Mesenchymal stem cell (in vitro differentiated cells and primary cell): ENCODE results near the gene PIAS2.

Source experiments
- DNase-seq: peaks from one replicate; pipeline ENCODE4 v3.0.0-alpha.2; 2013
- H2AFZ ChIP-seq: one replicate; pipeline ENCODE4 v1.6.1; 2013; ENCODE audit warnings: low read depth, mild to moderate bottlenecking, control low read depth, inconsistent platforms, low read length, moderate library complexity
- H2AK5ac ChIP-seq: 2 replicates; pipeline ENCODE4 v1.6.1; 2013; ENCODE audit warnings: low read length, moderate library complexity, mild to moderate bottlenecking, inconsistent platforms; ENCODE audit not compliant: severe bottlenecking
- H2BK120ac ChIP-seq: one replicate; pipeline ENCODE4 v1.6.1; 2013; ENCODE audit warnings: low read depth, mild to moderate bottlenecking, inconsistent platforms, low read length, moderate library complexity
- H2BK12ac ChIP-seq, 2 experiments: one replicate each; pipeline ENCODE4 v1.6.1; 2013; ENCODE audit warnings: inconsistent platforms in 2 of 2, low read length in 2 of 2, mild to moderate bottlenecking in 2 of 2, moderate library complexity in 2 of 2, control low read depth in 1 of 2
- H2BK15ac ChIP-seq: one replicate; pipeline ENCODE4 v1.6.1; 2013; ENCODE audit warnings: mild to moderate bottlenecking, low read depth, inconsistent platforms; ENCODE audit not compliant: poor library complexity, severe bottlenecking
- H2BK5ac ChIP-seq: 2 replicates; pipeline ENCODE4 v1.6.1; 2013; ENCODE audit warnings: low read depth, mild to moderate bottlenecking, low read length, control low read depth, inconsistent platforms; ENCODE audit not compliant: poor library complexity, severe bottlenecking
- H3K14ac ChIP-seq, 2 experiments: one replicate each; pipeline ENCODE4 v1.6.1; 2013; ENCODE audit warnings: inconsistent platforms in 2 of 2, low read length in 2 of 2, control low read depth in 1 of 2, mild to moderate bottlenecking in 1 of 2, moderate library complexity in 1 of 2
- H3K18ac ChIP-seq, 2 experiments: one replicate each; pipeline ENCODE4 v1.6.1; 2013; ENCODE audit warnings: inconsistent platforms in 2 of 2, low read length in 2 of 2, control low read depth in 1 of 2, low read depth in 1 of 2, mild to moderate bottlenecking in 1 of 2
- H3K23ac ChIP-seq, 2 experiments: one replicate each; pipeline ENCODE4 v1.6.1; 2013; ENCODE audit warnings: inconsistent platforms in 2 of 2, low read length in 2 of 2, mild to moderate bottlenecking in 2 of 2, moderate library complexity in 2 of 2, control low read depth in 1 of 2
- H3K27ac ChIP-seq: 2 replicates; pipeline ENCODE4 v1.5.1; 2013; ENCODE audit warnings: mild to moderate bottlenecking, moderate library complexity, low read length, control low read depth, inconsistent platforms; ENCODE audit not compliant: poor library complexity, severe bottlenecking
- H3K27me3 ChIP-seq, 2 experiments: 2 replicates each; pipeline versions ENCODE4 v1.6.1 to v1.7.0; 2013; ENCODE audit warnings: low read length in 2 of 2, mild to moderate bottlenecking in 2 of 2, moderate library complexity in 2 of 2, control low read depth in 1 of 2, inconsistent platforms in 1 of 2; ENCODE audit not compliant: control insufficient read depth in 1 of 2, insufficient read depth in 1 of 2
- H3K36me3 ChIP-seq, 2 experiments: 2 replicates each; pipeline versions ENCODE4 v1.6.1 to v1.7.0; 2013; ENCODE audit warnings: low read length in 2 of 2, control low read depth in 1 of 2, inconsistent platforms in 1 of 2, low read depth in 1 of 2, mild to moderate bottlenecking in 1 of 2; ENCODE audit not compliant: insufficient read depth in 2 of 2, control insufficient read depth in 1 of 2
- H3K4ac ChIP-seq, 2 experiments: one replicate each; pipeline ENCODE4 v1.6.1; 2013; ENCODE audit warnings: inconsistent platforms in 2 of 2, low read length in 2 of 2, mild to moderate bottlenecking in 2 of 2, moderate library complexity in 2 of 2, control low read depth in 1 of 2, low read depth in 1 of 2
- H3K4me1 ChIP-seq: 2 replicates; pipeline ENCODE4 v1.6.1; 2013; ENCODE audit warnings: low read depth, low read length, control low read depth; ENCODE audit not compliant: control insufficient read depth, insufficient read depth
- H3K4me2 ChIP-seq: 2 replicates; pipeline ENCODE4 v1.6.1; 2013; ENCODE audit warnings: low read length, mild to moderate bottlenecking, inconsistent platforms; ENCODE audit not compliant: poor library complexity, severe bottlenecking
- H3K4me3 ChIP-seq, 2 experiments: 2 replicates each; pipeline versions ENCODE4 v1.5.1 to v1.7.0; 2013; ENCODE audit warnings: low read length in 2 of 2, mild to moderate bottlenecking in 2 of 2, control low read depth in 1 of 2, low read depth in 1 of 2; ENCODE audit not compliant: insufficient read depth in 1 of 2
- H3K79me1 ChIP-seq: replicated peaks from 2 replicates; pipeline ENCODE4 v1.6.1; 2013; ENCODE audit warnings: mild to moderate bottlenecking, control low read depth, low read length, inconsistent platforms; ENCODE audit not compliant: poor library complexity, severe bottlenecking
- H3K9ac ChIP-seq: 2 replicates; pipeline ENCODE4 v1.7.0; 2013; ENCODE audit warnings: mild to moderate bottlenecking, low read length, moderate library complexity
- H3K9me3 ChIP-seq: 2 replicates; pipeline ENCODE4 v1.7.0; 2013; ENCODE audit warnings: mild to moderate bottlenecking, low read length; ENCODE audit not compliant: control insufficient read depth
- H4K8ac ChIP-seq: one replicate; pipeline ENCODE4 v1.6.1; 2013; ENCODE audit warnings: inconsistent platforms, mild to moderate bottlenecking, low read length, moderate library complexity
- H4K91ac ChIP-seq: one replicate; pipeline ENCODE4 v1.6.1; 2013; ENCODE audit warnings: mild to moderate bottlenecking, low read length, inconsistent platforms
- WGBS: methylation state at CpG from one replicate; pipeline ENCODE4 v1.1.7; 2013; ENCODE audit warnings: mixed read lengths; 5-methylcytosine and 5-hydroxymethylcytosine counted together

The PIAS2 gene

GRCh38 chr18:46761059-46761769 lies 156.1 kb downstream of the PIAS2 start:
- Histone ChIP-seq H4K8ac (no peak overlapping the region), H3K18ac (no peak overlapping the region), H3K36me3 (no peaks in the 10 kb centered on the region), H2AFZ (no peak overlapping the region), H3K4me2 (no peak overlapping the region), H3K79me1 (no peaks in the 10 kb centered on the region), H2BK15ac (no peak overlapping the region), H3K23ac (no peak overlapping the region), H3K14ac (no peak overlapping the region), H2BK120ac (no peak overlapping the region), H3K9ac (no peak overlapping the region), H3K4ac (no peak overlapping the region), H3K4me3 (no peak overlapping the region), H2BK5ac (no peak overlapping the region), H3K4me1 (peaks cover 15% of the 10 kb centered on the region), H2BK12ac (no peak overlapping the region), H2AK5ac (no peak overlapping the region), H3K9me3 (no peaks in the 10 kb centered on the region), H3K27me3 (peaks cover 58 to 68% of the 10 kb centered on the region in 2 experiments), H3K27ac (no peak overlapping the region), H4K91ac (no peak overlapping the region)
- WGBS = 57% methylated on average over 1 of the region's 2 CpGs
- DNase-seq = no peak

GRCh38 chr18:46759890-46760289 lies 157.4 kb downstream of the PIAS2 start:
- DNase-seq = no peak
- H3K79me1 ChIP-seq = no peaks in the 10 kb centered on the region
- no peaks in the 10 kb centered on the region for H3K9me3 ChIP-seq
- no peak overlapping the region for H3K18ac ChIP-seq
- no peak overlapping the region for H3K4ac ChIP-seq
- H3K4me3 ChIP-seq = no peak overlapping the region
- no peak overlapping the region for H3K27ac ChIP-seq
- H2AFZ ChIP-seq = no peak overlapping the region
- no peak overlapping the region for H3K9ac ChIP-seq
- no peak overlapping the region for H3K4me2 ChIP-seq
- H3K4me1 ChIP-seq = peaks cover 18% of the 10 kb centered on the region
- no peak overlapping the region for H3K23ac ChIP-seq
- H3K14ac ChIP-seq = no peak overlapping the region
- H2BK12ac ChIP-seq = no peak overlapping the region
- H2AK5ac ChIP-seq = no peak overlapping the region
- H2BK120ac ChIP-seq = no peak overlapping the region
- WGBS = 92% methylated on average over 6 of the region's 6 CpGs
- no peak overlapping the region for H2BK5ac ChIP-seq
- no peak overlapping the region for H4K8ac ChIP-seq
- no peak overlapping the region for H2BK15ac ChIP-seq
- H4K91ac ChIP-seq = no peak overlapping the region
- H3K36me3 ChIP-seq = no peaks in the 10 kb centered on the region
- peaks cover 68 to 76% of the 10 kb centered on the region in 2 experiments for H3K27me3 ChIP-seq

DNA sequence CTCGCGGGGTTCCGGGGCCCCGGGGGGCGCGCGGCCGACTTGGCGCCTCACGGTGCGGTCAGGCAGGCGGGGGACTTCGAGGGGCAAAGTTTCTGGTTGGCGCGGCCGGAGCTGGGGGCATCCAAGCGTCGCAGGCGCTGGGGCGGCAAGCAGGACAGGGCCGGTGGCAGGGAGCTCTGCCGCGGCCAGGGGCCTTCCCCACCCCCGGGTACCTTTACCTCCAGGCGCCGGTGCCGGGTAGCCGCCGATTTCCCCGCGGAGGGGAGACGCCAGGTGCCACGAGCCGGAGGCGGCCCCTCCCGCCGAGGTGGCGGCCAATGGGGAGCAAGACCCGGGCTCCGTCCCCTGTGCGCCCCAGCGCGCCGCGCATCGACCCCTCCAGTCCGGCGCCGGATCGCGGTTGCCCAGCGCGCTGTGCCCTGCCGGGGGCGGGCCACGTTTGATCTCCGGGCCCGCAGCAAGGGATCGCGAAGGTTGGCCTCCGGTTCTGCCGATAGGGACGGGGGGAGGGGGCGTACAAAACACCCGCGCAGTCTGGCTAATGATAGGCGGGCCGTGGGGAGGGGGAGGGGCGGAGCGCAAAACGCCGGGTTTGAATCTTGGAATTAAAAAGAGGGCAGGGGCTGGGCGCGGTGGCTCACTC lies 160.6 kb downstream of the PIAS2 start, which contains the start of gene ST8SIA5:
TSS of gene ST8SIA5 (minus strand) at position 495 of the 643 bp plus-strand sequence. CDS start 545 bp downstream, outside the sequence.
- Histone ChIP-seq H3K4me2 (peak within 1 kb of the TSS; percentile 58), H2BK15ac (no peak within 1 kb of the TSS), H2BK12ac (peak within 1 kb of the TSS in 1 of 2 experiments; percentile 30), H2AFZ (no peak within 1 kb of the TSS), H3K4ac (no peak within 1 kb of the TSS), H3K79me1 (no peaks in the 10 kb centered on the region), H4K91ac (peak within 1 kb of the TSS; percentile 74), H3K14ac (no peak within 1 kb of the TSS), H3K23ac (peak within 1 kb of the TSS in 1 of 2 experiments; percentile 64), H3K27ac (no peak within 1 kb of the TSS), H2BK5ac (no peak within 1 kb of the TSS), H3K9me3 (no peaks in the 10 kb centered on the region), H3K36me3 (no peaks in the 10 kb centered on the region), H3K18ac (peak within 1 kb of the TSS in 1 of 2 experiments; percentile 68), H4K8ac (peak within 1 kb of the TSS; percentile 20), H3K4me3 (peak within 1 kb of the TSS; percentile 46 to 71), H3K4me1 (peaks cover 18% of the 10 kb centered on the region), H3K27me3 (peaks cover 68 to 70% of the 10 kb centered on the region in 2 experiments), H2AK5ac (no peak within 1 kb of the TSS), H2BK120ac (no peak within 1 kb of the TSS), H3K9ac (peak within 1 kb of the TSS; percentile 55)
- 0% methylated on average over 62 of the region's 74 CpGs for WGBS
- DNase-seq = peak; percentile 10

GRCh38 chr18:46756025-46756558 lies 161.2 kb downstream of the PIAS2 start:
- no peak overlapping the region for H2BK120ac ChIP-seq
- no peak overlapping the region for H3K18ac ChIP-seq
- H3K27me3 ChIP-seq = peaks cover 64 to 65% of the 10 kb centered on the region in 2 experiments
- no peak overlapping the region for H2BK15ac ChIP-seq
- H4K8ac ChIP-seq = no peak overlapping the region
- H3K4me3 ChIP-seq = peak overlapping the region in 1 of 2 experiments; percentile 71
- H3K9ac ChIP-seq = no peak overlapping the region
- no peak overlapping the region for H4K91ac ChIP-seq
- H3K9me3 ChIP-seq = no peaks in the 10 kb centered on the region
- peaks cover 18% of the 10 kb centered on the region for H3K4me1 ChIP-seq
- H3K27ac ChIP-seq = no peak overlapping the region
- H3K79me1 ChIP-seq = no peaks in the 10 kb centered on the region
- H2AK5ac ChIP-seq = no peak overlapping the region
- H3K4ac ChIP-seq = no peak overlapping the region
- no peak overlapping the region for H2BK5ac ChIP-seq
- no peak overlapping the region for H2AFZ ChIP-seq
- H3K23ac ChIP-seq = no peak overlapping the region
- DNase-seq = peak; percentile 2
- no peak overlapping the region for H3K14ac ChIP-seq
- 13% methylated on average over 41 of the region's 41 CpGs for WGBS
- no peaks in the 10 kb centered on the region for H3K36me3 ChIP-seq
- H2BK12ac ChIP-seq = no peak overlapping the region
- H3K4me2 ChIP-seq = peak overlapping the region; percentile 58
